Renal cortex interstitium (tissue), 11 donors: ENCODE data around the gene TMEM243. TPM values are rescaled to one million over a fixed set of nuclear protein-coding genes. Genes with fewer than 3 reads are reported as not detected.

Experiments
- DNase-seq, 11 donors: peaks; one replicate each; pipeline ENCODE4 v3.0.0-alpha.2; 2013; ENCODE audit warnings: low read depth in 9 of 11, low spot score in 4 of 11; ENCODE audit errors: extremely low read depth in 1 of 11
- polyA plus RNA-seq, 3 donors: library from polyadenylated mRNA; unstranded; fragments of 120-200 nt; gene quantifications; one replicate each; pipeline ENCODE4 v1.2.1, GENCODE V29; 2013; ENCODE audit not compliant: insufficient read length in 3 of 3

Gene TMEM243
- polyA plus RNA-seq, 3 donors = 35.8 to 42.9 (median 42.7) TPM

GRCh38 chr7:87148332-87148955, 71.1 kb downstream of the TMEM243 start:
- DNase-seq = no peak

GRCh38 chr7:87147500-87147899, 72.0 kb downstream of the TMEM243 start:
- DNase-seq = no peak

- no peak for DNase-seq
Measured at GRCh38 chr7:87146740-87147386, 72.7 kb downstream of the TMEM243 start.

Other genes starting within 250 kb of the TMEM243 start
- 10 to 100 TPM in 1 of 3 donors, 1 to 10 TPM in 2; 6.9 to 10.5 (median 8.9) TPM for gene ELAPOR2, start 160.1 kb downstream of the TMEM243 start, polyA plus RNA-seq
- gene DMTF1, start 67.3 kb downstream of the TMEM243 start, polyA plus RNA-seq = 100 to 1,000 TPM; 140 to 222 (median 176) TPM
- gene CROT, start 125.9 kb upstream of the TMEM243 start, polyA plus RNA-seq = 10 to 100 TPM; 25.7 to 40.1 (median 37.8) TPM